Measurements from ENCODE around the gene THAP2.
"Not testable (repeated sequence)": the region's sequence is repeated elsewhere in the genome, so short reads cannot be mapped to it uniquely, and the experiment has no call there.

Gene THAP2

GRCh38 chr12:71683633-71684032 is 19.5 kb downstream of the THAP2 start:
- TF ChIP-seq NFRKB (IDR thresholded peaks at IDR 0.05) (no peak), SP1 (IDR thresholded peaks at IDR 0.05) (no peak), CTBP1 (IDR thresholded peaks at IDR 0.05; ENCODE audit: borderline replicate concordance) (no peak), FOXA1 (IDR thresholded peaks at IDR 0.05) (no peak), PKNOX1 (IDR thresholded peaks at IDR 0.05) (no peak), ELF4 (IDR thresholded peaks at IDR 0.05) (no peak), L3MBTL2 (conservative IDR thresholded peaks at IDR 0.05) (no peak), BHLHE40 (IDR thresholded peaks at IDR 0.05; ENCODE audit: borderline replicate concordance) (no peak), SUZ12 (IDR thresholded peaks at IDR 0.05) (no peak), TARDBP (IDR thresholded peaks at IDR 0.05) (no peak), LEF1 (IDR thresholded peaks at IDR 0.05; ENCODE audit: borderline replicate concordance) (no peak)
- DNase-seq (ENCODE audit: extremely low spot score): no peak
- POLR2A ChIA-PET: interaction anchor here (3.8 kb wide), 1 partner anchor 20 kb away, joined by 50 read pairs; the partner anchor contains the start of genes THAP2 and ZFC3H1
- CTCF ChIA-PET: no interaction called here

- ChIA-PET CTCF (no interaction called here), POLR2A (interaction anchor here (3.8 kb wide), 1 partner anchor 21 kb away, joined by 50 read pairs; the partner anchor contains the start of genes THAP2 and ZFC3H1)
- DNase-seq (ENCODE audit: extremely low spot score): no peak
- no peak for TF ChIP-seq BHLHE40 (IDR thresholded peaks at IDR 0.05; ENCODE audit: borderline replicate concordance)
- no peak for TF ChIP-seq ARNT (IDR thresholded peaks at IDR 0.05)
- TF ChIP-seq HDGF (IDR thresholded peaks at IDR 0.05; ENCODE audit: borderline replicate concordance): no peak
- no peak for TF ChIP-seq FOXM1 (IDR thresholded peaks at IDR 0.05; ENCODE audit: borderline replicate concordance)
- TF ChIP-seq FOXK2 (IDR thresholded peaks at IDR 0.05): no peak
- no peak for TF ChIP-seq TARDBP (IDR thresholded peaks at IDR 0.05)
- TF ChIP-seq L3MBTL2 (conservative IDR thresholded peaks at IDR 0.05): no peak
- no peak for TF ChIP-seq LEF1 (IDR thresholded peaks at IDR 0.05; ENCODE audit: borderline replicate concordance)
- no peak for TF ChIP-seq CTBP1 (IDR thresholded peaks at IDR 0.05; ENCODE audit: borderline replicate concordance)
- no peak for TF ChIP-seq PKNOX1 (IDR thresholded peaks at IDR 0.05)
Observed at GRCh38 chr12:71684081-71684480, 20.0 kb downstream of the THAP2 start.

- POLR2A ChIA-PET: interaction anchor here (1.1 to 3.8 kb wide), 12 partner anchors 9 to 69 kb away, joined by 3 to 50 read pairs (median 8); partner anchors contain the start of genes RAB21, THAP2 and ZFC3H1
- CTCF ChIA-PET: interaction anchor here (1.3 to 2.0 kb wide), 2 partner anchors 8 to 49 kb away, joined by 3 to 6 read pairs; no protein-coding TSS in a partner anchor
- DNase-seq (ENCODE audit: extremely low spot score): no peak
- TF ChIP-seq FOXK2 (IDR thresholded peaks at IDR 0.05): no peak
- TF ChIP-seq ZNF384 (IDR thresholded peaks at IDR 0.05): peak; percentile 64; the same call in 1 of the 2 replicates
Observed at GRCh38 chr12:71685312-71685906, 21.3 kb downstream of the THAP2 start.

GRCh38 chr12:71685914-71686657 is 22.0 kb downstream of the THAP2 start, which contains the start of gene TMEM19:
TSS of gene TMEM19 (plus strand) at chr12:71686082. CDS start at chr12:71686681, 599 bp downstream.
- TF ChIP-seq SP1 (IDR thresholded peaks at IDR 0.05): no peak
- TF ChIP-seq L3MBTL2 (conservative IDR thresholded peaks at IDR 0.05): peak; percentile 97
- peak; percentile 50; the same call in 1 of the 2 replicates for TF ChIP-seq PKNOX1 (IDR thresholded peaks at IDR 0.05)
- CTCF ChIA-PET: interaction anchor here (1.2 to 2.0 kb wide), 4 partner anchors 9 to 61 kb away, joined by 3 to 7 read pairs (median 5); no protein-coding TSS in a partner anchor
- POLR2A ChIA-PET: interaction anchor here (1.0 to 3.8 kb wide), 14 partner anchors 9 to 68 kb away, joined by 3 to 50 read pairs (median 6); partner anchors contain the start of genes RAB21, THAP2 and ZFC3H1
- DNase-seq (ENCODE audit: extremely low spot score): peak; percentile 84

GRCh38 chr12:71686658-71687025 is 22.5 kb downstream of the THAP2 start:
- TF ChIP-seq FOXA1 (IDR thresholded peaks at IDR 0.05) (no peak), FOXM1 (IDR thresholded peaks at IDR 0.05; ENCODE audit: borderline replicate concordance) (no peak), NFRKB (IDR thresholded peaks at IDR 0.05) (no peak), ELF4 (IDR thresholded peaks at IDR 0.05) (no peak), CTBP1 (IDR thresholded peaks at IDR 0.05; ENCODE audit: borderline replicate concordance) (no peak), PKNOX1 (IDR thresholded peaks at IDR 0.05) (no peak), L3MBTL2 (conservative IDR thresholded peaks at IDR 0.05) (no peak), TARDBP (IDR thresholded peaks at IDR 0.05) (no peak), FOXK2 (IDR thresholded peaks at IDR 0.05) (no peak), LEF1 (IDR thresholded peaks at IDR 0.05; ENCODE audit: borderline replicate concordance) (no peak), ZNF384 (IDR thresholded peaks at IDR 0.05) (no peak)
- ChIA-PET CTCF (interaction anchor here (1.2 to 2.0 kb wide), 3 partner anchors 10 to 61 kb away, joined by 4 to 7 read pairs (median 6); no protein-coding TSS in a partner anchor), POLR2A (interaction anchor here (1.0 to 3.8 kb wide), 12 partner anchors 10 to 68 kb away, joined by 3 to 50 read pairs (median 8); partner anchors contain the start of genes RAB21, THAP2 and ZFC3H1)
- DNase-seq (ENCODE audit: extremely low spot score): no peak

- not testable (repeated sequence) for DNase-seq (ENCODE audit: extremely low spot score)
- POLR2A ChIA-PET: interaction anchor here (0.7 to 3.8 kb wide), 3 partner anchors 16 to 67 kb away, joined by 3 to 50 read pairs (median 10); partner anchors contain the start of genes RAB21, THAP2 and ZFC3H1
- CTCF ChIA-PET: interaction anchor here (1.2 to 2.0 kb wide), 3 partner anchors 10 to 60 kb away, joined by 4 to 7 read pairs (median 6); no protein-coding TSS in a partner anchor
Observed at GRCh38 chr12:71687172-71687571, 23.1 kb downstream of the THAP2 start.
